A673 (cell line): ENCODE results near the gene B4GALT6.

Experiments used
- EZH2 ChIP-seq: fragments of 200-600 bp; sonication (generic); IDR thresholded peaks from 2 replicates; pipeline ENCODE4 v1.6.1; 2017; ENCODE audit warnings: borderline replicate concordance, low read depth, mild to moderate bottlenecking, mixed read lengths, antibody characterized with exemption, low read length; ENCODE audit not compliant: poor library complexity, severe bottlenecking
- TF ChIP-seq, protein P1 (sequence below): fragments of 300-800, 200-600 bp; sonication (generic); conservative IDR thresholded peaks from 2 replicates; pipeline ENCODE4 v1.5.1; 2017; ENCODE audit warnings: low read depth, mild to moderate bottlenecking, antibody characterized with exemption, low read length, moderate library complexity, mixed read lengths

DNA sequence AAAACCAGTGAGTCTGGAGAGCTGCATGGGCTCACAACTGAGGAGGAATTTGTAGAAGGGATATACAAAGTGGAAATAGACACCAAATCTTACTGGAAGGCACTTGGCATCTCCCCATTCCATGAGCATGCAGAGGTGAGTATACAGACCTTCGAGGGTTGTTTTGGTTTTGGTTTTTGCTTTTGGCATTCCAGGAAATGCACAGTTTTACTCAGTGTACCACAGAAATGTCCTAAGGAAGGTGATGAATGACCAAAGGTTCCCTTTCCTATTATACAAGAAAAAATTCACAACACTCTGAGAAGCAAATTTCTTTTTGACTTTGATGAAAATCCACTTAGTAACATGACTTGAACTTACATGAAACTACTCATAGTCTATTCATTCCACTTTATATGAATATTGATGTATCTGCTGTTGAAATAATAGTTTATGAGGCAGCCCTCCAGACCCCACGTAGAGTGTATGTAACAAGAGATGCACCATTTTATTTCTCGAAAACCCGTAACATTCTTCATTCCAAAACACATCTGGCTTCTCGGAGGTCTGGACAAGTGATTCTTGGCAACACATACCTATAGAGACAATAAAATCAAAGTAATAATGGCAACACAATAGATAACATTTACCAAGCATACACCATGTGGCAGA, 89.1 kb downstream of the B4GALT6 start:
- TF ChIP-seq EZH2: no peak
- TF ChIP-seq, protein P1, sequence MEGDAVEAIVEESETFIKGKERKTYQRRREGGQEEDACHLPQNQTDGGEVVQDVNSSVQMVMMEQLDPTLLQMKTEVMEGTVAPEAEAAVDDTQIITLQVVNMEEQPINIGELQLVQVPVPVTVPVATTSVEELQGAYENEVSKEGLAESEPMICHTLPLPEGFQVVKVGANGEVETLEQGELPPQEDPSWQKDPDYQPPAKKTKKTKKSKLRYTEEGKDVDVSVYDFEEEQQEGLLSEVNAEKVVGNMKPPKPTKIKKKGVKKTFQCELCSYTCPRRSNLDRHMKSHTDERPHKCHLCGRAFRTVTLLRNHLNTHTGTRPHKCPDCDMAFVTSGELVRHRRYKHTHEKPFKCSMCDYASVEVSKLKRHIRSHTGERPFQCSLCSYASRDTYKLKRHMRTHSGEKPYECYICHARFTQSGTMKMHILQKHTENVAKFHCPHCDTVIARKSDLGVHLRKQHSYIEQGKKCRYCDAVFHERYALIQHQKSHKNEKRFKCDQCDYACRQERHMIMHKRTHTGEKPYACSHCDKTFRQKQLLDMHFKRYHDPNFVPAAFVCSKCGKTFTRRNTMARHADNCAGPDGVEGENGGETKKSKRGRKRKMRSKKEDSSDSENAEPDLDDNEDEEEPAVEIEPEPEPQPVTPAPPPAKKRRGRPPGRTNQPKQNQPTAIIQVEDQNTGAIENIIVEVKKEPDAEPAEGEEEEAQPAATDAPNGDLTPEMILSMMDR: no peak
